IPS-NIHi11 (cell line): ENCODE results near the gene IFI35.
"Not testable (repeated sequence)": the region's sequence is repeated elsewhere in the genome, so short reads cannot be mapped to it uniquely, and the experiment has no call there.

ENCODE experiments used
- DNase-seq: peaks from one replicate; pipeline ENCODE4 v3.0.0; 2012; ENCODE audit warnings: mixed read lengths, low spot score

IFI35 gene

DNA sequence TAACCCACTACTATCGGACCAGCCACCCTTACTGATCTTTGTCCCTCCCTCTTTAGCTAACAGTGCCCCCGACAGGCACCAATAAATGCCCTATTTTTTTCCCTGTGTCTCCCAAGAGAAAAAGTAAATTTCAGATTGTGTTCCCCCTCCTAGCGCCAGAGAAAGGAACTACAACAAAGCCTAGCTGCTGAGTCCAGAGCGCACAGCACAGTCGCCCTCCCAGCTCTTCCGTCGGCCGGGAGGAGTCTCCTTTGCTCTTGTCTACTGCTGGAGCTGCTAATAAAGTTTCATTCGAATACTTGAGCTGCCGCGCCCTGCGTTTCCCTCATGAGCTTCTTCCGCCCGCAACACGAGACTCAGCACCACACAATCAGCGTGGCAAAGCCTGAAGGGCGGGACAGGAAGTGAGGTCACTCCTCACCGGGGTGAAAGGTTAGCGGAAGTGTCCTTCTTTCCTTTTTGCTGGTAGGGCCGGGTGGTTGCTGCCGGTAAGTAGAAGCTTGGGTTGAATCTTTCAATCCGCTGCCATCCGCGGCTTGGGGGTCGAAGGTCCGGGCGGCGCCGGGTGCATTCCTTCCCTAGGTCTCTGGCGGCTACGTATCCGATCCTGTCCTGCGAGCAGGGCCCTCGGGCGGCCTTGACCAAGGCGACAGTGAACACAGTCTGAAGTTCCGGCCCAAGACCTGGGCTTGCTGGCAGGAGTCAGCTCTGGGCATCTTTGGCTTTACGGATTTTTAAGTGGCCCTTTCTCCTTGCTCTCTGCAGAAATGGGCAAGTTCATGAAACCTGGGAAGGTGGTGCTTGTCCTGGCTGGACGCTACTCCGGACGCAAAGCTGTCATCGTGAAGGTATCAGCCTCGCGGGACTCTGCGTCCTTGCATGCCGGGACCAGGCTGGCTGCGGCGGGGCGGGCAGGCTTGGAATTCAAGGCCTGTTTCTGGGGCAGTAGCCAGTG, 8.3 kb upstream of the IFI35 start, which contains the start of gene RPL27:
Gene RPL27 (plus strand): TSS at position 436 of the 955 bp plus-strand sequence. CDS start 332 bp downstream, at position 768.
- peak; percentile 92 for DNase-seq

DNA sequence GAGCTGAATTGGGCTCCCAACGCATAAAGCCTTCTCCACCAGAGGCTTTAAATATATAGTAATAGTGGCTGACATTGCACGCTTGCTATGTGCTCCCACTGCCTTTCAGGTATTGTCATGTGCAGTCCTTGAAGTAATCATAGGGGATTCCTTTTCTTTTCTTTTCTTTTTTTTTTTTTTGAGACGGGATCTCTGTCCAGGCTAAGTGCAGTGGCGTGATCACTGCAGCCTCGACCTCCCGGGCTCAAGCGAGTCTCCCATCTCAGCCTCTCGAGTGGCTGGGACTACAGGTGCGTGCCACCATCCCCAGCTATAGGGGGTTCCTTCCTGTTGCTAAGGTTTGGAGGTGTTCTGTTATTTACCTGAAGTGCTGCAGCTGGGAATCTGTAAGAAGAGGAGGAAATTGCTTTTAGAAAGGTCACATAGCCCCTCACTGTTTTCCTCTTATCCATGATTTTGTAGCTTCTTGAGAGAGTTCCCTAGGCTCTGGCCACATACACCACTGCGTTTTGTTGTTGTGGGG, 7.5 kb upstream of the IFI35 start:
- DNase-seq, result no peak

DNA sequence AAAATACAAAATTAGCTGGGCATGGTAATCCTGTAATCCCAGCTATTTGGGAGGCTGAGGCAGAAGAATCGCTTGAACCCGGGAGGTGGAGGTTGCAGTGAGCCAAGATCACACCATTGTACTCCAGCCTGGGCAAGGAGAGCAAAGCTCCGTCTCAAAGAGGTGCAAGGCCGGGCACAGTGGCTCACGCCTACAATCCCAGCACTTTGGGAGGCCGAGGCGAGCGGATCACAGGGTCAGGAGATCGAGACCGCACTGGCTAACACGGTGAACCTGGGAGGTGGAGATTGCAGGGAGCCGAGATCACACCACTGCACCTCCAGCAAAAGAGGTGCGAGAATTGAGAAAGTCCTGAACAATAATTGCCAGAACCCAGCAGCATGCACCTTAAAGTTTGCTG, 5.7 kb upstream of the IFI35 start:
- DNase-seq, result not testable (repeated sequence)

DNA sequence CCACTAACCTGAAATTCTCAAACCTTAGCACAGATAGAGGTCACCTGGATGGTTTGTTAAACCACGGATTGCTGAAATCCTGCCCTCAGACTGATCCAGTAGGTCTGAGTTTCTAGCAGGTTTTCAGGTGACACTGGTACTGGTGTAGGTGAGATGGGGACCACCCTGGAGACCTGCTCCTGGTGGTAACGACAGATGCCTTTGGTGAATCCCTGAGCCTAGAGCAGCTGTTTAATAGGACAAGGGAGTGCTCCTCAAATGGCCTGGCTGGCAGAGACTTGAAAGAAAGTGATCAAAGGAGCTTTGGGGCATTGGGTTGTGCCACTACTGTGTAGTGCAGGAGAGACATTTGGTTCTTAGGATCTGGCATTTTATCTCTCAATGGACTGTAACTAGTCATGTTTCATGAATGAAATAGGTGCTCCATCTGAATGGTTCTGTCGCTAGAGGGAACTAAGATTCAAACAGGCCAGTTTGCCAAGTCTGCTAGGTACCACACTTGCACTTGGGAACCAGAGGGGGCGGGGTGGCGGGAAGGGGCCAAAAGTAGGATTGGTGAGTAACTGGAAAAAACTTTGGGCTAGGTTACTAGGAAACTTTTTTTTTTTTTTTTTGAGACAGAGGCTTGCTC, 2.9 kb upstream of the IFI35 start:
- DNase-seq, result no peak

DNA sequence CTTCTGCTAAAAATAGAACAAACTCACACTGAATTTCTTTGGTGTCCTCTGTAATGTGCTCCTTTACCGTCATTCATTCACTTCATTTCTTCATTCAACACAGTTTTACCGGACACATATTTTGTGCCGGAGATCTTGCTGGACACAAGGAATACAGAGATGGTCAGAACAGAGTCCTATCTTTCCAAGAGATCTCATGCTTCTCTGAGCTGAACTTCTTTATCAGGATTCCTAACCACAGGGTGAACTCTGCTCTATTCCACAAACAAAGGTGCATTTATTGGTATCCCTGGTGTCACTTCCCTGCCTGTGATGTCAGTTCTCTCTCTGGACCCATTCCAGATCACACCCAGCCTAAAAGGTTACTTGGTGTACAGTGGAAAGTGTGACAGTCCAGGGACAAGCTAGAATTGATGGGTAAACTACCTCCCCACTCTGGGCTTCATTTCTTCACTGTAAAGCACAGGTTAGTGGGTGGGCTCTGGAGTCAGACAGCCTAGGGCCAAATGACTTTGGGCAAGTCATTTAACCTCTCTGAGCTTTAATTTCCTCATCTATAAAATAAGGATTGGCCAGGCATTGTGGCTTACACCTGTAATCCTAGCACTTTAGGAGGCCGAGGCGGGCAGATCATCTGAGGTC, 4.2 kb downstream of the IFI35 start:
- DNase-seq, result no peak

DNA sequence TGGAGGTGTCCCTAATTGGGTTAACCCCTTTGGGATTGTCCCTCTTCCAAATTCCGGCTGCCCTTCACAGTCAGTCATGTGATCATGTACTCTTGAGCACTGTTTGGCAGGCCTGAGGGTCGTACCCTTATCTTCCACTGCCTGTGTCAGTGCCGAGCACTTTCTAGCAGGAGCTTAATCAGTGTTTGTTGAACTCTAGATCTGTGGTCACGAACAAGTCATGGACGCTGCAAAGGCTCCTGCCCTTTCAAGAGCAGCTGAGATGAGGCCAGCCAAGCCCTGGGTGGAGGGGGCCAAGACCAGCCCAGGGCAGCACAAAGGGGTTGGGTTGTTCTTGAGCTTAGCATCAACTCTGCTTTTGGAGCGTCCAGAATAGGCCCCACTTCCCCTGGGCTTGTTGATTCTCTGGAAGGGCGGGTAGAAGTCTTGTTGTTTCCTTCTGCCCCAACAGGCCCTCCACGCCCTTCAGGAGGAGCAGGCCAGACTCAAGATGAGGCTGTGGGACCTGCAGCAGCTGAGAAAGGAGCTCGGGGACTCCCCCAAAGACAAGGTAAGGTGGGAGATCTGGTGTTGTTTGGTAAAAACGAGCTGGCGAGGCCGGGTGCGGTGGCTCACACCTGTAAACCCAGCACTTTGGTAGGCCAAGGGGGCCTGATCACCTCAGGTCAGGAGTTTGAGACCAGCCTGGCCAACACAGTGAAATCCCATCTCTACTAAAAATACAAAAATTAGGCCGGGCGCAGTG, 5.3 kb downstream of the IFI35 start:
- DNase-seq, result no peak

DNA sequence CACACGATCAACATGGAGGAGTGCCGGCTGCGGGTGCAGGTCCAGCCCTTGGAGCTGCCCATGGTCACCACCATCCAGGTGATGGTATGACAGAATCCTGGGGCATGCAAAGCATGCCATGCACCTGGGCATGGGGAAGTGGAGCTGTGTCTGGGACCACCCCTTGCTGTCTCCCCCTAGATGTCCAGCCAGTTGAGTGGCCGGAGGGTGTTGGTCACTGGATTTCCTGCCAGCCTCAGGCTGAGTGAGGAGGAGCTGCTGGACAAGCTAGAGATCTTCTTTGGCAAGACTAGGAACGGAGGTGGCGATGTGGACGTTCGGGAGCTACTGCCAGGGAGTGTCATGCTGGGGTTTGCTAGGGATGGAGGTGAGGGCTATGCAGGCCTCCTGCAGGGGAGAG, 6.7 kb downstream of the IFI35 start:
- DNase-seq, result no peak

DNA sequence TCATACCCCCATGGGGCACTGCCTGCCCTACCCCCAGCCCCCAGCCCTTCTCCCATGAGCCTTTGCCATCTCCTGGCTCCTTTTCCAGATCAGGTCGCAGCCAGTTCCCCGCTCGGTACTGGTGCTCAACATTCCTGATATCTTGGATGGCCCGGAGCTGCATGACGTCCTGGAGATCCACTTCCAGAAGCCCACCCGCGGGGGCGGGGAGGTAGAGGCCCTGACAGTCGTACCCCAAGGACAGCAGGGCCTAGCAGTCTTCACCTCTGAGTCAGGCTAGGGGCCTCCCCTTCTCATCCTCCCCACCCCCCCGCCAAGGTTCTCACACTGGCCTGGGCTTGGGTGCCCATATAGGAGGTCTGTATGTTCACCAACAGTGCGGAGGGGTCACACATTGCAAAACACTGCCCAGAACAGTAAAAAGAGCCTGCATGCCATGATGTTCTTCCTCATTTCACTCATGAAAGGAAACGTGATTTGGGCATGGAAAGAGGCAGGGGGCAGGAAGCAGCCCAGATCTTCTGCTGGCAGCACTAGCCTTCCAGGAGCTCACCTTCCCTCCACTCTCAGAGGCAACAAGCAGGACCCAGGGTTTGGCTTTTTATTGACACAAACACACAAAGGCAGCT, 7.5 kb downstream of the IFI35 start:
- DNase-seq, result no peak

DNA sequence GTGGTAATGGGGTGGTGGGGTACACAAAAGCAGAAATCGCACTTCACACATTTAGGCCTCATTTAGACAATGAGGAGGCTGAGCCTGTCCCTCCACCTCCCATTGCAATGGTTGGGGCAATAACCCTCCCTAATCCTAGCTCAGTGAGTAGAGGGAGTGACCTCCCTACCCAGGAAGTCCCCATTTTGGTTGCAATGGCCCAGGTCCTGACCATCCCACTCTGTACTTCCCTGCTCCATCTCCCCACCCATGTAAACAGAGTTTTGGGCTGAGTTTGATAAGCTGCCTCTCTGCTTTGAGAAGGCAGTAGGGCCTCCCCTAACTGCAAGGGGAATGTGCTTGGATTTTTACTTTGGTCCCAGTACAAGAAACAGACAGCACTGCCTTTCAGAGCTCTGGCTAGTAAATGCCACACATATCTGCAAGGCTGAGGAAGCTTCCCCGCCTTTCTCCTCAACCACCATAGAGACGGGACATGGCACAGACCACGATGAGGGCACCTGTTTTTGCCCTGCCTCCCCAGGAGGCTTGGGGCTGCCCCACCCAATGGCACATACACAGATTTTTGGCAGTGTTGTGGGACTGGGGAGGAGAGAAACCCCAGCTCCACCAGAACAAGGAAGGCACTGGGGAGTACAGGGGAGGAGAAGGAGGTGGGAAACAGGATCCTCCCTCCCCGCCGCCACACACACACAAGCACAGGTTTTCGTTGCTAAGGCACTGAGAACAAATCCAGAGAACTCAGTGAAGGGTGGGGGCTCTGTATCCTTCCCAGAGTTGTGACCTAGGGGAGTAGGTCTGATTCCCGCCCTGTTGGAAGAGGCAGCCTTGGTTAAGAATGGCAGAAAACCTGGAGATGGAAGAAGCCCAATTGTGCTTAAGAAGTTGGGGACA, 8.3 kb downstream of the IFI35 start:
- no peak for DNase-seq

DNA sequence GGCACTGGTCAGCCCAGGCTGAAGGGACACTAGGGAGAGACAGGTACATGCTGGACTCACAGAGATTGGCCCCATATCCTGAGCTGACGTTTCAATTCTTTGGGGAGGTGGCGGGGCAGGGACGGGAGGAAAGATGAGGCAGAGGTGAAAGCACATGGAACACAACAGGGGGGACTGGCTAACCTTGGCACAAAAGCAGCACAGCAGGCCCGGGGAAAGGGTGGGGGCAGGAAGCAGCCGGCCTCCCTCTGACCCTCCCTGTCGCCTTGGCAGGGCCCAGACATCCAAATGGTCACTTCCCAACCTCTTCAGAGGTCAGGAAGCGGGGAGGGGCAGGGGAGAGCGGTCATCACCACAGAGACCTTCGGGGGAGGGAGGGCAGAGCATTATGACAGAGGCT, 9.0 kb downstream of the IFI35 start:
- no peak for DNase-seq

DNA sequence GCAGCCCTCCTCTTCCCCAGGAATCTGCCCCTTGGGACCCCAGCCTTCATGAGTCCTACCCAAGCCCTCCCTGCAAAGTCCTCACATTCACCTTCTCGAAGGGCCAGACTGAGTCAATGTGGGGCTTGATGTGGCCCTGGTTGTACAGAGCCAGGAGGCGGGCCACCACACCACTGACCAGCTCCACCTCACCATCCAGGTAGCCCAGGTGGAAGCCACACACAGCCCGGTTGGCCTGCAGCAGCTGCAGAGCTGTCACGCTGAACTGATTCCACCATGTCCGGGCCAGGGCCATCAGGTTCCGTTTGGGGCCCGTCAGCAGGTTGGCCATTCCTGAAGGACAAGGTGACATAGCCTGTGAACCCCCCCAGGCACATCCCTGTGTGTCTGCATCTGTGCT, 9.6 kb downstream of the IFI35 start:
- no peak for DNase-seq

DNA sequence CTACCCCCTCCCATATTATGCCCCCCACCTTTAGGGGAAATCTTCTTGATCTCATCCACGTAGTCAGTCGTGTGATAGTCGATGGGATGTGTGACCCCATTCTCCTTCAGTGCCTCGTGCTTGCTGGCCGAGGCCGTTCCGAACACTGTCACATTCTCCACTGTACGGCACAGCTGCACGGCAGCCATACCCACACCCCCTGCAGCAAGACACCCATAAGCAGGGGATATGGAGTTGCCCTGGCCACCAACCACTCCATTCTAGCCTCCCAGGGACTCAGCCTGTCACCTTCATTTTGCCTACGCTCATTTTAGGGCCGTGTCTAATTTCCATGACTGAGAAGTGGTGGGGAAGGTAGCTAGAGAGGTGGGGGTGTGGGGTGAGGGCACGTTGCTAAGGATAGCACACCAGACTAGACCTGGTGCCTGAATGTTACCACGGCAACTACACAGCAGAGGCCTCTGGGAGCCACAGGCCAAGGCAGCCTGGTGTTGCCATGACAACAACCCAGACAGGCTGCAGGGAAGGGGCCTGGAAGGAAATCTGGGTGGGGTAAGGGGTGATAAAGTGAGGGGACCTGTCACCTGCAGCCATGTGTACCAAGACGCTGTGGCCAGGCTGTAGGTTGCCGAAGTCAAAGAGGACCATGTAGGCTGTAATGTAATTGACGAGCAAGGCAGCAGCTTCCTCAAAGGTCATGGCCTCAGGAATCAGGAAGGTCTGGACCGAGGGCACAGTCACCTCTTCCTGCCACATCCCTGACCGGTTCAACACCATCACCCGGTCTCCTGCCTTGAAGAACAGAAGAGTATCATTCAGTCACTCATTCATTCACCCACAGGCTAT, 11.6 kb downstream of the IFI35 start:
- peak; percentile 54 for DNase-seq

DNA sequence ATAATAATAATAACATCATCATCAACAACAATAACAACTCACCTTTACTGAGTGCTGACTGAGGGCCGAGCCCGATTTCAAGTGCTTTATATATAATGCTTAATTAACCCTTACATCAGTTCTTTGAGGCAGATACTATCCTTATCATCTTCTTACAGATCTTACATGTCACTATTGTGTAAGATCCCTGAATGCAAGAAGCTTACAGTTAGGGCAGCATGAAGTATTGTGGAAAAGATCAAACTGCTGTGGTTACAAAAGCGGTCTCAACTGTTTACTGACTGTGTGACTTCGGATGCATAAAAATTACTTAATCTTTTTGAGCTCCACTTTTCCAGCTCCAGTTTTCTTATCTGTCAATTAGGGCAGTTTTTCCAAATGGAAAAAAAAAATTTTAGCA, 12.3 kb downstream of the IFI35 start:
- no peak for DNase-seq

DNA sequence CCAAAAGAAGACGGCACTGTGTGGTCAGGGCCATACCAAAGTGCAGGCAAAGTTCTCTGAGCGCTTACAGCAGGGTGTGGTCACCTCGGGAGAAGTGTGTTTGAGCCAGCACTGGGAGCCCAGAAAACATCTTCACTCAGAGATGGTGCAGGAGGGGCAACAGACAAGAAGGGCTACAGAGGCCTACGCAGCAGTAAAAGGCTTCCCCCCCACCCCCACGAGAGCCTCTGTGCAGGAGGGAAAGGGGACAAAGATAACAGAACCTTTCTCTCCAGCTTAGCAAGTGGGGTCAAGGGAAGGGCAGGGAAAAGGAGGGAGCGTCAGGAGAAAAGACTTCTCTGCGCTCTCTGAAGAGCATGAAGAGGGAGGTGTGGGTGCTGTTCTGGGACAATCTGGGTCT, 12.8 kb downstream of the IFI35 start:
- DNase-seq, result no peak

DNA sequence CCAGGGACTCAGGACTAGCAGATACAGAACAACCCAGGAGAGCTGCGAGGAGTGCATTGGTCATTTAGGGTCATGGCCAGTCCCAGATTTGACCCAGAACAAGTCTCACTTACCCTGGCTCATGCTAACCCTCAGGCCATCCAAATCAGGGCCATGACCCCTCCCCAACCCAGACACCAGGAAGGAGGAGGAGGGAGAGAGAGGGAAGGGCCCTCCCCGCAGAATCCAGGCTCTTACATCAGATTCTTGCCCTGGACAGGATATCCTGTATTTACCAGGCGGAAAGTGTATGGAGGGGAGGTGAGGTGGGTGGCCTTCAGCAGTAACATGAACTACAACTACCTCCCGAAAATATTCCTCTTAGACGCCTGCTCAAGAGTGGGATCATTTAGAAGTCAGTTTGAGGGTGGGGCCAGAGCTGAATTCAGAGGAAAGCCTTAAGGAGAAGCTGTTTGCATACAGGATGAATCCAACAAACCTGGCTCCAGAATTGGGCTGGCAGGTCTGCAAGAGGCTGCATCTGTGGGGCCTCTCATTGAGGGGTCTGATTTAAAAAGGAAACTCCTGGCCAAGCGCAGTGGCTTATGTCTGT, 13.5 kb downstream of the IFI35 start:
- DNase-seq, result no peak

DNA sequence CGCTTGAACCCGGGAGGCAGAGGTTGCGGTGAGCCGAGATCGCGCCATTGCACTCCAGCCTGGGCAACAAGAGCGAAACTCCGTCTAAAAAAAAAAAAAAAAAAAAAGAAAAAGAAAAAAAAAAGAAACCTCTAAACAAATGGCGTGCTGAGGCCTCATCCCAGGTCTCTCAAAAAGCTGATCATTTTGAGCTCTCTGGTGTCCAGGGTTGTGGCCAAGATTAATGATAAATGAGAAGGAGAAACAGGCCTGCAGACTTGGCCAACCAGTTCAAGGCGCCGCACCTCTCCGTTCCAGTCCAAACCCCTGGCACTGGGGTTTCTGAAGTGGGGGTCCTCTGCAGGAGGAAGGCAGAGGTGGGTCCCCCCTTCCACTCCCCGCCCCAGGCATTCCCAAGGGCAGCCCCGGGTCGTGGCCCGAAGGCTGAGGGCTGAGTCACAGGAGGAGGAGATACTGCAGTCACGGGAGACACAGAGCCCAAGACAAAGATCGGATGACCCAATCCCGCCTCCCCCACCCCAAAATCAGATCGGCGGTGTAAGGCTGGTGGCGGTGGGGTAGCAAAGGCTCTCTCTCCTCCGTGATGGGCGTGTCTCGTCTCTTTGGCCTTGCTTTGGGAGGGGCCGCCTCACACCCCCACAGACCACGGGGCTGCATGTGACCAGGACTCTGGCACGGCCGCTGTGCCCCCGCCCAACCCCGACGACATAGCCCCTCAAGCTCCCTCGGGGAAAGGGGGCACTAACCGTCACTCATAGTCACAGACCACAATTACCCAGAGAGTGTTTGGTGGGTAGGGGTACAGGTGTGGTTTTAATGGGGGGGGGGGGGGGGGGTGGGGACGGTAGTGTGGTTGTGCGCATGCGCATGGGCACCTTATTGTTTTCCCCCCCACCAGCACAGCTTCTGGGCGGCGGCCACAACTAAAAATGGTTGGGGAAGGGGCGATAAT, 14.5 kb downstream of the IFI35 start:
- DNase-seq, result peak; percentile 62

DNA sequence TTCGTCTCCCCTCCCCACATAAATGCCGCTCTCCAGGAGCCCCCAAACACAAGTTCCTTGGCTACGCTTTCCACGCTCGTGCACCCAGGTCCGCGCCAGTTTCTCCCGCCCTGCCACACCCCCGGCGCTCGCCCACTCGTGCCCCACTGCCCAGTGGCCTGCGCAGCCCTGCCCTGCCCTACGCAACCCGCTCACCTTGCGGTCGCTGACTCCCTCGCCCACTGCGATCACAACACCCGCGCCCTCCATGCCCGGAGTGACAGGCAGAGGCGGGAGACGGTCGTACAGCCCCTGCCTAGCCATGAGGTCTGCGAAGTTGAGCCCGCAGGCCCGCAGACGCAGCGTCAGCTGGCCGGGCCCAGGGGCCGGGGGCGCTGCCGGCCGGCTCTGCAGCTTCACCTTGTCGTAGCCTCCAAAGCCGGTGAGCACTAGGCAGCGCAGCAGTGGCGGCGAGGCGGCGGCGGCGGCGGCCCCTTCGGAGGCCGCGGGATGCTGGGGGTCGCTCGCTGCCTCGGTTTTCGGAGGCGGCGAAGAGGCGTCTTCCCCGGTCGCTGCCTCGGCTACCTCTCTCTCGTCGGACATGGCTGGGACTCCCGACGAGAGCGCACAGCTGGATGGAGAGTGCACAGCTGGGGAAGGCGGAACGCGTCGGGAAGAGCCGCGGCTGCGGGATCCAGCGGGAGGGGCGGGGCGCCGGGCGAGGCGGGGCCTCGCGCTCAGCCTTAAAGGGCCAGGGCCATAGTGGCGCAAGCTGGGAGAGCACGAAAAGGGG, 15.3 kb downstream of the IFI35 start, which contains the start of gene VAT1:
Gene VAT1 (minus strand): TSS at position 645 of the 772 bp plus-strand sequence. CDS start 63 bp downstream, at position 582.
- DNase-seq, result peak; percentile 84
